Neural cell (in vitro differentiated cells): ENCODE results near the gene FRMPD4.

Experiments used
- CTCF ChIP-seq: fragments of 450-650 bp; IDR thresholded peaks from 2 replicates; pipeline ENCODE4 v1.5.1; 2014; ENCODE audit warnings: antibody characterized with exemption, mild to moderate bottlenecking, moderate library complexity; ENCODE audit not compliant: poor library complexity, severe bottlenecking
- EZH2 ChIP-seq: fragments of 200-600, 300-800 bp; shearing (Covaris generic), sonication (generic); IDR thresholded peaks from 2 replicates; pipeline ENCODE4 v1.6.1; 2014; ENCODE audit warnings: antibody characterized with exemption, low read length, borderline replicate concordance, mild to moderate bottlenecking; ENCODE audit not compliant: insufficient read depth, poor library complexity, severe bottlenecking

GRCh38 chrX:12352922-12353321 is 214.6 kb downstream of the FRMPD4 start:
- TF ChIP-seq CTCF (no peak), EZH2 (no peak)
